Right lobe of liver (tissue), 6 donors: ENCODE data around the gene IRF4. TPM values are rescaled to one million over a fixed set of nuclear protein-coding genes. Genes with fewer than 3 reads are reported as not detected.

Experiments
- ATAC-seq, 4 donors: fragments of 200-7000 bp; cut with Tn5 transposase; one replicate each; pipeline ENCODE4 v1.9.1; 2020; ENCODE audit warnings: mild to moderate bottlenecking in 4 of 4, moderate library complexity in 4 of 4
- DNase-seq, 3 donors: peaks; one replicate each; pipeline ENCODE4 v3.0.0-alpha.2; 2020
- H3K27ac ChIP-seq, 3 donors: fragments of 200-600 bp; one replicate each; pipeline ENCODE4 v1.8.0; 2022
- H3K27me3 ChIP-seq, 2 donors: fragments of 200-600 bp; one replicate each; pipeline ENCODE4 v1.8.0; 2022
- H3K36me3 ChIP-seq, 4 donors: fragments of 200-600 bp; sonication (generic) in 1 of 4; one replicate each; pipeline versions ENCODE4 v1.5.1 to v1.8.0; 2017 to 2022; ENCODE audit warnings: control low read depth in 1 of 4
- H3K4me1 ChIP-seq, 4 donors: fragments of 200-600 bp; sonication (generic) in 1 of 4; one replicate each; pipeline versions ENCODE4 v1.5.1 to v1.8.0; 2017 to 2022; ENCODE audit warnings: control low read depth in 1 of 4
- H3K4me3 ChIP-seq, 3 donors: fragments of 200-600 bp; one replicate each; pipeline ENCODE4 v1.8.0; 2022
- H3K9me3 ChIP-seq, 4 donors: fragments of 200-600 bp; sonication (generic) in 1 of 4; one replicate each; pipeline versions ENCODE4 v1.5.1 to v1.8.0; 2017 to 2022; ENCODE audit warnings: control low read depth in 1 of 4
- CTCF ChIP-seq, 4 donors: fragments of 200-600 bp in 3 of 4; fragments of 450-650 bp in 1 of 4; IDR thresholded peaks; one replicate each; pipeline versions ENCODE4 v1.5.1 to v1.8.0; 2016 to 2022; ENCODE audit warnings: antibody characterized with exemption in 4 of 4, mild to moderate bottlenecking in 2 of 4
- POLR2A ChIP-seq: fragments of 450-650 bp; IDR thresholded peaks from one replicate; pipeline ENCODE4 v1.6.1; 2017; ENCODE audit warnings: antibody characterized with exemption, mild to moderate bottlenecking
- WGBS: methylation state at CpG from one replicate; pipeline ENCODE4 v1.1.6; 2018; ENCODE audit warnings: low coverage, low lambda C conversion rate; ENCODE audit not compliant: insufficient coverage; ENCODE audit errors: missing lambda C conversion rate; 5-methylcytosine and 5-hydroxymethylcytosine counted together
- intact Hi-C, 2 donors: fragments of 100-400 bp; cut with DNase I; formaldehyde crosslinking; loops; one replicate each; pipeline versions ENCODE4 v1.11.2 to v1.14.1; 2022
- total RNA-seq, 6 experiments: library from RNA; depleted of rRNA in 2 of 6; stranded (reverse); fragments of >200 nt in 2 of 6; fragmentation: NEBNext Ultra II Directional in 3 of 6; extraction: Animal tissue kit (Norgen Biotek cat#: 25700) in 3 of 6; gene quantifications; one replicate each; pipeline versions ENCODE4 v1.1.0 to v1.2.4, GENCODE V29; 2016 to 2023
- donor health status: DM: no; HTN: yes; CAD: no.
- donor health status: DM: no; HTN: no; CAD: no.
- donor health status: DM: no; HTN: no; CAD: no.
- donor health status: DM: no; HTN: yes; CAD: no.
- donor health status: DM: no; HTN: yes; CAD: no.

Gene IRF4
- total RNA-seq, 6 experiments from 2014 or later: 0.24 to 5.0 (median 1.6) TPM

- Histone ChIP-seq H3K27me3 (no peaks in the 10 kb centered on the region), H3K27ac (no peak overlapping the region), H3K36me3 (no peaks in the 10 kb centered on the region), H3K4me1 (no peaks in the 10 kb centered on the region), H3K4me3 (no peak overlapping the region), H3K9me3 (no peaks in the 10 kb centered on the region)
- TF ChIP-seq CTCF (IDR thresholded peaks at IDR 0.05) (no peak), POLR2A (no peak)
- DNase-seq (no peak), ATAC-seq (no peak)
- 71% methylated on average over 10 of the region's 11 CpGs for WGBS
- intact Hi-C loops: no loop called here
Measured at GRCh38 chr6:455006-455585, 63.5 kb downstream of the IRF4 start.

- no peak for ATAC-seq
- no peak for DNase-seq
- no peaks in the 10 kb centered on the region for H3K36me3 ChIP-seq
- no peak overlapping the region for H3K4me3 ChIP-seq
- WGBS: 80% methylated on average over 5 of the region's 8 CpGs
- H3K27me3 ChIP-seq: no peaks in the 10 kb centered on the region
- H3K9me3 ChIP-seq: no peaks in the 10 kb centered on the region
- intact Hi-C loops: no loop called here
- no peak overlapping the region for H3K27ac ChIP-seq
- no peaks in the 10 kb centered on the region for H3K4me1 ChIP-seq
- TF ChIP-seq CTCF (IDR thresholded peaks at IDR 0.05): no peak
- no peak for TF ChIP-seq POLR2A
Measured at GRCh38 chr6:455835-456234, 64.3 kb downstream of the IRF4 start.

- Histone ChIP-seq H3K36me3 (no peaks in the 10 kb centered on the region), H3K4me1 (no peaks in the 10 kb centered on the region), H3K27ac (no peak overlapping the region), H3K9me3 (no peaks in the 10 kb centered on the region), H3K27me3 (no peaks in the 10 kb centered on the region), H3K4me3 (no peak overlapping the region)
- 64% methylated on average over 2 of the region's 5 CpGs for WGBS
- no peak for TF ChIP-seq POLR2A
- no peak for TF ChIP-seq CTCF (IDR thresholded peaks at IDR 0.05)
- DNase-seq (no peak), ATAC-seq (no peak)
- intact Hi-C loops: no loop called here
Measured at GRCh38 chr6:456358-456867, 64.9 kb downstream of the IRF4 start.

GRCh38 chr6:456887-457286, 65.3 kb downstream of the IRF4 start:
- Histone ChIP-seq H3K36me3 (no peaks in the 10 kb centered on the region), H3K27me3 (no peaks in the 10 kb centered on the region), H3K4me3 (no peak overlapping the region), H3K27ac (no peak overlapping the region), H3K9me3 (no peaks in the 10 kb centered on the region), H3K4me1 (no peaks in the 10 kb centered on the region)
- DNase-seq (no peak), ATAC-seq (no peak)
- intact Hi-C loops: no loop called here
- WGBS: 36% methylated on average over 4 of the region's 4 CpGs
- TF ChIP-seq CTCF (IDR thresholded peaks at IDR 0.05) (no peak), POLR2A (no peak)

Other genes with a start within 250 kb of the IRF4 start
- 10 to 100 TPM; 20.6 to 24.8 (median 21.3) TPM for gene DUSP22, start 99.3 kb upstream of the IRF4 start, total RNA-seq